Stimulated activated CD8-positive, alpha-beta memory T cell treated with anti-CD3 and anti-CD28 coated beads, Interleukin-7, amount 100 ng/mL, for 1 hour (primary cell): ENCODE results near the gene PRR7.

Experiments used
- DNase-seq, 2 donors: peaks; one replicate each; pipeline ENCODE4 v3.0.0-alpha.2; 2020; ENCODE audit warnings: low read depth in 2 of 2

PRR7 gene

DNA sequence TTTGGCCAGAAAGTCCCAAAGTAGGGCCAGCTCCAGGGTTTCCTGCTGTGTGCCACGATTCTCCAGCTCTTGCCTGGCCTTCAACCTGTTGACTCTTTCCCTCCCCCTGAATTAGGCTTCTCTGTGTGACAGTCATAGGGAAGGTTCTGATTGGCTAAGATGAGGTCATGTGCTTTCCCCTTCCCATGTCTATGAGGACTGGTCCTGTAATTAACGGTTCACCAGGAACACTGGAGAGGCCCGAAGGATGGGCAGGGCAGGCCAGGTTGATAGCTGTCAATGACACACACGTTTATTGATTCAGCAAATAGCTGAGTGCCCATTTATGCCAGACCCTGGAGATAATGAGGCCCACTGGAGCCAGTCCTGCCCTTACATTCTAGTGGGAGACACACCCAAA lies 9.0 kb upstream of the PRR7 start:
- no peak for DNase-seq

DNA sequence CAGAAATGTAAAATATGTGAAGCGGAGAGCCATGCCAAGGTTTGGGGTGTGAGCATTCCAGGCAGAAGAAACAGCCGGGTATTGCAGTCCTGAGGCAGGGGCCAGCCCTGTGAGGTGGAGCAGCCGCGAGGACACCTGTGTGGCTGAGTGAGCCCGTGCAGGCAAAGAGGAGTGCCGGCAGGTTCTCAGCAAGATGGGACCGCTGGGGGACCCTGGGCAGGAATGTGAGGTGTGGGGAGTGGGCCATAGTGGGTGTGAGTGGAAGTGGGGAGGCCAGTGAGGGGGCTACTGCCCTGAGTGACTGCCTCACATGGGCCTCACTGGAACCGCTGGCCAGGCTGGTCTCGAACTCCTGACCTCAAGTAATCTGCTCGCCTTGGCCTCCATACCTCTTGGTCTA lies 8.1 kb upstream of the PRR7 start:
- DNase-seq: no peak

DNA sequence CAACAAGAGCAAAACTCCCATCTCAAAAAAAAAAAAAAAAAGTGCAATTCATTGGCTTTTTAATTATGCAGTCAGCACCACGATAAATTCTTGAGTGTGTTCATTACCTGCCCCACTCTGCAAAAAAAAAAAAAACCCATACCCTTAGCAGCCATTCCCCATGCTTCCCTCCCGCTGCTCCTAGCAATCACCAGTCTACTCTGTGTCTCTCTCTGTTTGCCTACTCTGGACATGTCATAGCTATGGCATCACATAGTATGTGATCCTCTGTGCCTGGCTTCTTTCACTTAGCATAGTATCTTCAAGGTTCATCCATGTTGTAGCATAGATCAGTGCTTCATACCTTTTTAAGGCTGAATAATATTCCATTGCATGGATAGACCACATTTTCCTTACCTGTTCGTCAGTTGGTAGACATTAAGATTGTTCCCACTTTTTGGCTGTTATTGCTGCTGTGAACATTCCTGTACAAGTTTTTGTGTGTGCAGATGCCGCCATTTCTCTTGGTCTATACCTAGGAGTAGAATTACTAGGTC lies 7.0 kb upstream of the PRR7 start:
- no peak for DNase-seq

DNA sequence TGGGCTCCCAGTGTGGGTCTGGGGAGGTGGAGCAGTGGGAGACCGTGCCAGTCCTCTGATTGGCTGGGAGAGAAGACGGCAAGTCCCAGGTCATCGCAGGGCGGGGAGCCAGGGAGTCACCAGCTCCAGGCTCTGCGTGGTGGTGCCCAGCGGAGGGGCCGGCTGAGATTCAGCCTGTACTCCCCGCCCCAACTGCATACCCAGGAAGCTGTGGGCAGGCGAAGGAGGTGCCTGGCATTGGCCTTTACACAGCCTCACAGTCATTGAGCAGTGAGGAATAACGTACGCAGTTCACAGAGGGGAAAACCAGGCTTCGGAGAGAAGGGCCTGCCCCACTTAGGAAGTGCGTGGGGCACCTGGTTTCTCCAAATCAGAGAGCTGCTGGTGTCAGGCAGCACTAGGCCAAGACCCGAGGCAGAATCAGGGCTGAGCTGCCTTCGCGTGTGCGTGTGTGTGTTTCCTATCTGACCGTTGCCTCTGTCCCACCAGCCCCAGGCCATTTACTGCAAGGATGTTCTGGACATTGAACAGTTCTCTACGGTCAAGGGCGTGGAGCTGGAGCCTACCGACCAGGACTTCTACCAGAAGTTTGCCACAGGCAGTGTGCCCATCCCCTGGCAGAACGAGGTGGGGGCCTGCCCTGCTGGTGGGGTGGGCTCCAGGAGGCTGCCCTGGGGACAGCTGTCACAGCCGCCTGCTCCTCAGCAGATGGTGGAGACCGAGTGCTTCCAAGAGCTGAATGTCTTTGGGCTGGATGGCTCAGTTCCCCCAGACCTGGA lies 6.2 kb upstream of the PRR7 start:
- DNase-seq: no peak

DNA sequence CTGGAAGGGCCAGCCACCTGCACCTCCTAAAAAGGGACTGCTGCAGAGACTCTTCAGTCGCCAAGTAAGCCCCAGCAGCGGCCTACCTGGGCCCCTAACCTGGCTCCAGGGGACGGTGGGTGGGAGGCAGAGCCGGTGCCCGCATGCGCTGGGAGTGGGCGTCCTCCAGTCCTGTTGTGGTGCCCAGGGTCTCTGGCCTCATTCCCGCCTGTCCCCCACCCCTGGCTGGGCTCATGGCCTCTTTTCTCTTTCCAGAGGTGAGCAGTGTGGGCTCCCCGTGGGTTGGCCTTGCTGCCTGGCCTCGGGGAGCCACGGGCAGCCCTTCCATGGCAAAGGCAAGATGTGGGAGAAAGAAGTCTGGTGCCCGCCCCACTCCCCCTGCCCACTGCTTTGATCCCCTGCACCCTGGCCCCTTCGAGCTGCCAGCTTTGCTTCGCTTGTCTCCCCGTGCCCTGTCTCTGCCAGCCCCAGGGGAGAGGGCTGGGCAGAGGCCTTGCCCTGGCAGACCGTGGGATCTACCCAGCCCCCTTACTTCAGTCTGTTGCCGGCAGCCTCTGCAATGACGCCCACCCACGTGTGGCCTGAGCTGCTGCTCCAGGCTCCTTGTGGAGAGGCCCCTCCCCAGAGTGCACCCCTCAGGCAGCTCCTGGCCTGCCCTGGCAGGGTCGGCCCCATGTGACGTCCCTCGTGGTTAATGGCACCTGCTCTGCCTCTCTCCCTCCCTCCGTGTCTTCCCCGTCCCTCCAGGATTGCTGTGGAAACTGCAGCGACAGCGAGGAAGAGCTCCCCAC lies 5.4 kb upstream of the PRR7 start:
- DNase-seq: no peak

DNA sequence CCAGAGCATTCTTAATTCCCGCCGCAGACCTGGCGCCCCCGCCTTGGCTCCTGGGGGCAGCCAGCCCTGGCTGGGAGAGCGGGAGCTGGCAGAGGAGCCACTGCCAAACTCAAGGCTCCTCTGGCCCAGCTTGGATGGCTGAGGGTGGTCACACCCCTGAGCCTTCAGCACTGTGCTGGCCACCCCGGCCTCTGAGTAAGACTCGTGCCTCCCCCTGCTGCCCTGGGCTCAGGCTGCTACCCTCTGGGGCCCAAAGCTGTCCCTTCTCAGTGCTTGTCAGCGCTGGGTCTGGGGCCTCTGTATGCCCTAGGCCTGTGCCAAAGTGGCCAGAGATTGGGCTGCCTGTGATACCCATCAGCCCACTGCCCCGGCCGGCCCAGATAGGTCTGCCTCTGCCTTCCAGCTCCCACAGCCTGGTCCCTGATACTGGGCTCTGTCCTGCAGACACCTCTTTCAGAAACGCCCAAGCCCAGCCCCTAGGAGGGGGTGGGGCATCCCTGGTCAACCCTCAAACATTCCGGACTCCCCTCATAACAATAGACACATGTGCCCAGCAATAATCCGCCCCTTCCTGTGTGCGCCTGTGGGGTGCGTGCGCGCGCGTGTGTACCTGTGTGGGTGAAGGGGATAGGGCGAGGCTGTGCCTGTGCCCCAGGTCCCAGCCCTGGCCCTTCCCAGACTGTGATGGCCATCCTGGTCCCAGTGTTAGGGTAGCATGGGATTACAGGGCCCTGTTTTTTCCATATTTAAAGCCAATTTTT lies 4.4 kb upstream of the PRR7 start:
- DNase-seq: no peak

DNA sequence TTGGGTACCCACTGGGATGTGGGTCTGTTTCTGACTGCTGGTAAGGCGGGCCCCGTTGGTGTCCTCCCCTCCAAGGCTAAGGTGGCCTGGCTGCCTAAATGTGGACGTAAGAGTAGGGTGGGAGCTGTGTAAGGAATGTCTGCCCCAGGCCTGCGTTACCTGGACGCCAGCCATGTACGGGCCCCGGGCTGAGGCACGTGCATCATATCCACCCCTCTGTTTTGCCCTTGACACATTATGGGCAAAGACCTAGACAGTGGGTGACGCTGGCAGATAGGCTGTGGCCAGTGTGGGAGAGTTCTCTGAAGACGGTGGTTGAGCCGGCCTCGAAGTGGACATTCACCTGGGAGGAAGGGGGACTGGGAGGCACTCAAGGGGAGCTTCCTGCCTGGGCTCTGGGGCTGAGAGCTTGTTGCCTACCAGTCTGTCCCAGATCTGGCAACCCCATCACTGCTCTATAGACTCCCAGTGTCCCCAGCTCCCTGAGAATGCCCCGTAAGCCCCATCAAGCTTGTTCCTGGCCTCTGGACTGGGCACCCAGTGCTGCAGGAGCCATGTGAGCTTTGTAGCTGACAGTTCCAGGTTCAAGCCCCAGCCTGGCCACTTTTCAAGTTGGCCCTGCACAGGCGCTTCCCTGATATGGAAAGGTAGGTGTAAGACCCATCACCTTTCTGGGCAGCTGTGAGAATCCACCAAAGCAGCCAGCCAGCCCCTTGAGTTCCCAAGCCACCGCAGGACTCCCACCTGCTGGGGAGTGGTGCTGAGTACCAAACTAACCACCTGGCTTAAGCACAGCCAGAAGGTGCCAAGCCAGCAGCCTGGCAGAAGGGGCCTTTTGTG lies 3.2 kb upstream of the PRR7 start:
- no peak for DNase-seq

DNA sequence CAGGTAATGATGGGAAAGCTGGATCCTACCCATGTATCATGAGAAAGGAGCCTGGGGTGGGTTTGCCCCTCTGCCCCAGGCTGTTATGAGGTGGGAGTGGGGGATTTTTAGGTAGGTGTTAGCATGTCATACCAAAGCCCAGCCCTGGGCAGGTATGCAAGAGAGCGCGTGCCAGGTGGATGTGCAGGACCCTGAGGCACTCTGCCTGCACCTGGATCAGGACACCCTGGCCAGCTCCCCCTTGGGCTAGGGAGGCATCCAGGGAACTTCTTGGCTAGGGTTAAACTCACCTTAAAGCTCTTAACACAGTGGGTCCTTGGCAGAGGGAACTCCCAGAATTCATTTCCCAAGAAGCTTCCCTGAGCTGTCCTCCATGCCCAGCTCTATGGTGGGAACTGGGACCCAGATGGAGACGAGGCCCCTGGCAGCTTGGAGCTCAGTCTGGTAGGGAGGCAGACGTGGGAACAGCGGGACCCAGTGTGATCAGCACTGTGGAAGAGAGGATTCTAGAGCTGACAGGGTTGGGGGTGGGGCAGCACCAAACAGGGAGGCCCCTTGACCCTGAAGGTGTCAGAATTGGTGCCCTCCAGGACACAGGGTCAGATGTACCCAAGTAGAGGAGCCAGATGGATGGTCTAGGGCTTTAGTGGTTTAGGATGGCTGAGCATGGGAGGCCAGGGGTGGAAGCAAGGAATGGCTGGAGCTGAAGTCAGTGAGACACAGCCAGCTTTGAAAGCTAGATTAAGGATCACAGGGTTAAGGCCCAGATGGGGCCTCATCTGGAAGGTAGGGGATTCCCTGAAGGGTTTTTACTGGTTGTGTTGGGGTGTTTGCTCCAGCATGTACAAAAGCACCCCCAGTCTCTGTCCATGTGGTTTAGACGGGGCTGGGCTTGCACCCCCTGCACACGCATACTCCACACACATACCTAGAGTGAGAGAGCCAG lies 2.2 kb upstream of the PRR7 start:
- DNase-seq: no peak

DNA sequence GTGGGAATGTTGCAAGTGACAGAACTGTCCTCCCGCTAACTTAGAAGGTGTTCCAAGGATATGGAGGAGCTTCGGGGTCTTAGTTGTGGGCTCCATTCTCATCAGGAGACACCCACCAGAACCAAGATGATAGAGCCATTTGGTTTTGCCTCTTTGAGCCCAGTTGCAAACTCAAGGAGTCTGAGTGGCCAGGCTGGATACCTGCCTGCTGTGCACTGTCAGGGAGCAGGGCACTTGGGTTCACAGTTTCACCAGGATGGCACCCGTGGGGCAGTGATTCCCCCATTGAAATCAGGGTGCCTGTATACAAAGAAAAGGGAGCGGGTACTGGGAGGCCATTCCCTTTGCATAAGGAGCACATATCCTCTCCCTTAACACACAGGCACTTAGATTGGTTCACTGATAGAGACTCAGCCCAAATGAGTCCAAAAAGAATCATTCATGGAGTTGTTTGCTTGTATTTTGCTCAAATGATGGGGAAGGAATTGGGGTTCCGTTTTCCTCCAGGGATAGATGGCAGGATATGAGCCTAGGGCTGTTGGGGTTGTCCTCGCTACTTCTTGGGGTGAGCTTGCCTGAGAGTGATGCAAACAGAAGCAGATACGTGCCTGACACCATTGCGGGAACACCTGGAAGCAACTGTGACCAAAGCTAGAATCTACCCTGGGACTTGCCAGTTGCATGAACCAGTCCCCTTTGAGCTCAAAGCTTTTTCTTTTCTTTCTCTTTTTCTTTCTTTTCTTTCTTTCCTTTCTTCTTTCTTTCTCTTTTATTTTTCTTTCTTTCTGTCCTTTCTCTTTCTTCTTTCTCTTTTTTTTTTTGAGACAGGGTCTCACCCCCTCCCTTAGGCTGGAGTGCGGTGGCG lies 1.3 kb upstream of the PRR7 start:
- DNase-seq: no peak

DNA sequence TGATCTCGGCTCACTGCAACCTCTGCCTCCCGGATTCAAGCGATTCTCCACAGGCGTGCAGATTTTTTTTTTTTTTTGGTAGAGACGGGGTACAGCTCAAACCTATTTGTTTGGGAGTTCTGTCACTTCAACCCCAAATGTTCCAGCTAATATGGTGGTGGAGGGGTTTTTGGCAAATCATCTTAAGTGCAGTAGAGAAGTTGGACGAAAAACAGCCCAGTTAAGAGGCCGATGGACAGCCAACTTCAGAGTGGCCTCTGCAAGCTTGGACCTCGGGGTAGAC lies 756 bp upstream of the PRR7 start:
- no peak for DNase-seq

DNA sequence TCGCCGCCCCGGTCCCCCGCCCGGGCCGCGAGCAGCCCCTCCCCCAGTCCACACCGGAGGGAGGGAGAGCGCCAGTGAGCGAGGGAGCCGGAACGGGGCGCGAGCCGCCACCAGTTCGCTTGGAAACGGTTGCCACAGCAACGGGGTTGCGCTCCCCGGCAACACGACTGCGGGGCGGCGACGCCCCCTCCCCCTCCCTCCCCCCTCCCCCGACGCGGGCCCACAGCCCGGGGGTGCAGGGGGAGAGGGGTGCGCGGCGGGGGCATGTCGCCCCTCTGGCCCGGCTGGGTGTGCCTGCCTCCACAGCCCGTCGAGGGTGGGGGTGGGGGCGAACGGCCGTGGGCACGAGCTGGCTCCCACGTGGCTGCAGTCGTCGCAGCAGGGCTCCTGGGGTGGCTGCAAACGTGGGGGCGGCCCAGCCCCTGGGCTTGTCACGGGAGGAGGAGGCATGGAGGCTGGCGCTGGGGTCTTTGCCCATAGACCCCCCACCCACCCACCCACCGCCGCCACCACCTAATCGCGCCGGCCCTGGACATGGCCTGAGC lies 524 bp downstream of the PRR7 start:
- DNase-seq: no peak

DNA sequence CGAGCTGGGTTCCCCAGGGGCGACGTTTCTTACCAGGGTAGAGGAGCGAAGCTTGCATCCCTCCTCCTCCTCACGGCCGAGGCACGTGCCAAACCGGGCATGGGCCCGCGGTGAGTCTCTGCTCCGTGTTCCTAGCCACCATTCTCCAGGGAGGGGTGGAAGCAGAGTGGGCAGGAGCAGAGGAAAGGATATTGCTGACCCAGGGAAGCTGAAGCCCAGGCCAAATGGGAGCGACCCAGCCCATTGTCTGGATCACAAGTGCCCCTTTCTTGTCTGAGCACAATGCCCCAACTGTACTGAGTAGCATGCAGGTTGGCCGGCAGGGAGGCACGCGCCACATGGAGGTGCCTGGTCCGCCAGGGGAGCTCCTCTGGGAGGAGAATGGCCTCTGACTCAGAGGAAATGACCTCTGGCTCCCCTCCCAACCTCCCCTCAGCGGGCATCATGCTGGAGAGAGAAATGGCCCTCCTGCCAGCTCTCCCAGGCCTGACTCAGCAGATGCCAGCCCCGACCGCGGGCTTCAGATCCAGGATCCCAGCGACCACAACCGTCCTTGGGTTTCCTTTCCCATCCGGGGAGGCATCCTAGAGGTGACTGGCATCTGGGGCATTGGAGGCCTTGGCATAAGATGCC lies 1.1 kb downstream of the PRR7 start:
- DNase-seq: no peak

DNA sequence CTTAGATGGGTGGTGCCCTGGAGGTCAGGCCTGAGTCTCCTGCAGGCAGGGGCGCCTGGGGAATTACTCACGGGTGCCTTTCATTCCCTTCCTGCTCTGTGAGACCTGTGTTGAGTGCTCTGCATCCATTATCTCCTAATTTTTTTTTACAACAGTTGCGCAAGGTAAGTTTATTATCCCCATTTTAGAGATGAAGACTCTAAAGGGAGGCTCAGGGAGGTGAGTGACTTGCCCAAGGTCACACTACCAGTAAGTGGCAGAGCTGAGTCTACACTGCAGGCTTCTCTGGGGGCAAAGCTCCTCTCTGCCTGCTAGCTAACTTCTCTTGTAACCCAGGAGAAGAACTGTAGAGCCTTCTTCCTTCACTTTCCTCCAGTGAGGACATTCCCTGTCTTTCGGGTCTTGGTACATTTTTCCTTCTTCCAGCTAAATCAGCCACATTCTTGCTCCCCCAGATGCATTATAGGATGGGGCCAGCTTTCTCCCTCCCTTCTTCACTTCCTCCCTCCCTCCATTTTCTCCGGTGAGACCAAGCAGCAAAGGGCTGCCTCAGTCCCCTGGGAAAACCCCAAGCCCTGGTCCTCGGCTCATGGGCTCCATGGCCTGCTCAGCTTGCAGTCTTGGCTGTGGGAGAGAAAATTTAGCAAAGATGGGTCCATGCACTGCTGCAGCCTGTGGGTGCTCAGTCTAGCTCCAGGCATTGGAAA lies 1.8 kb downstream of the PRR7 start:
- no peak for DNase-seq

DNA sequence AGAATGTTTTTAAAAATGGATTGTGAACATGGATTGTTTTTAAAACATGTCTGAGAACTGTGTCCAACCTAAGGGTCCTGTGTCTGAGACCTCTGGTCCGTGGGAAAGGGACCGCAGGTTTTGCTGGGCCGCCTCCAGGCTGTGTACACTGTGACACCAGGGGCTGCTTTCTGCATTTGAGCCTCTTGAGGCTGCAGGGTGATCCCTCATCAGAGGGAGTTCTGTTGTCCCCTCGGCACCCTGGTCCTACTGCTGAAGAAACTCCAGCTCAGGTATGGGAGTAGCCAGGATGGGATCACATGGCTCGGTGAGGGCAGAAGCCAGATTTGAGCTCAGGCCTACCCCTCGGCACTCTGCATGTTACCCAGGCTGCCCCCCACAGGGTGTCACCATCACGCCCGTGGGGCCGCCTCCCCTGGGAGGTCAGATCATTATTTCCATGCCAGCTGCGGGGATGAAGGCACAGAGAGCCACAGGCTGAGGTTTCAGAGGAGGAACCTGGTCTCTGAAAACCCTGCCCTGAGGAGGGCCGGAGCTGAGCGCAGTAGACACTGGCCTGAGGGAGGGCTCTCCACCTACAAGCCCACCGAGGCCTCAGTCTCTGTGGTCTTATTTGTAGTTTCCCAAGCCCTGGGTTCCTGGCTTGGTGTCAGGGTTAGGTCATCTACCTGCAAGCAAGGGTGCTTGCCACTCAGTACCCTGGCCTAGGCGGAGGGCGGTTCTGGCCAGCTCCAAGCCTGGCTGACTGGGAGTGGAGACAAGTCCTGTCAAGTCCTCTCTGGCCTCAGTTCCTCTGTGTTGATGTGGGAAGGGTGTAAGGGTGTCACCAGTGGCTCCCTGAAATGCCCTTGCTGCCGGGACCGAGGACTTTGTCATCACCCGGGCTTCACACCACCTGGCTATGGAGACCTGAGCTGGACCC lies 2.8 kb downstream of the PRR7 start:
- no peak for DNase-seq

DNA sequence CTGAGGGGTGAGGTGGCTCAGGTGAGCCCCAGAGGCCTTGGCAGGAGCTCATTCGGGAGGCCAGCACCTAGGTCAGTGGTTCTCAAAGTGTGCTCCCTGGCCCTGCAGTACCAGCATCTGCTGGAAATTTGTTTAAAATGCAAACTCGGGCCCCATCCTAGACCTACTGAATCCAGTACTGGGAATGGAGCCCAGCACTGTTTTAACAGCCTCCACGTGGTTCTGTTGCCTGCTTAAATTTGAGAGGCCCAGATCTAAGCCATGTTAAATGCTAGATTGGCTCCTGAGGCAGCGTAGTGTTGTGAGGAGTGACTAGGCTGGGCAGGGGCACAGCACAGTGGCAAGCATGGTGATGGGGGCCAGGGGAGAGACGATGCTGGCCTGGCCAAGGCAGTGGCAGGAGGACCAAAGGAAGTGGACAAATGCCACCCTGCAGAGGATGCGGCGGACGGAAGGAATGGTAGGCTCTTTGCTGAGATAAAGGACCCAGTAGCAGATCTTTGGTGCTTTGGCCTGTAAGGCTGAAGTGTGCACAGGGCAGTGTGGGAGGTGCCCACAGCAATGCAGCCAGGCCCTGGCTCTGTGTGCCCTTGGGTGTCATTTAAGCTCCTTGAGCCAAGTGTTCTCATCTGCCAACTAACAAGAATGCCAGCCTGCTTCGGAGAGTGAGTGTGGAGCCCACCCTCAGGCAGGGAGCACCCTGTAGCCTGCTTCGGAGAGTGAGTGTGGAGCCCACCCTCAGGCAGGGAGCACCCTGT lies 4.2 kb downstream of the PRR7 start:
- no peak for DNase-seq
